Stimulated activated CD8-positive, alpha-beta memory T cell treated with anti-CD3 and anti-CD28 coated beads, Interleukin-4, amount 100 ng/mL, for 1 hour (primary cell): ENCODE measurements around the gene EDRF1.
"Not testable (repeated sequence)": the region's sequence is repeated elsewhere in the genome, so short reads cannot be mapped to it uniquely, and the experiment has no call there.

Experiments used
- DNase-seq, 2 donors: peaks; one replicate each; pipeline ENCODE4 v3.0.0-alpha.2; 2020; ENCODE audit warnings: low read depth in 2 of 2, low spot score in 1 of 2

The EDRF1 gene, protein sequence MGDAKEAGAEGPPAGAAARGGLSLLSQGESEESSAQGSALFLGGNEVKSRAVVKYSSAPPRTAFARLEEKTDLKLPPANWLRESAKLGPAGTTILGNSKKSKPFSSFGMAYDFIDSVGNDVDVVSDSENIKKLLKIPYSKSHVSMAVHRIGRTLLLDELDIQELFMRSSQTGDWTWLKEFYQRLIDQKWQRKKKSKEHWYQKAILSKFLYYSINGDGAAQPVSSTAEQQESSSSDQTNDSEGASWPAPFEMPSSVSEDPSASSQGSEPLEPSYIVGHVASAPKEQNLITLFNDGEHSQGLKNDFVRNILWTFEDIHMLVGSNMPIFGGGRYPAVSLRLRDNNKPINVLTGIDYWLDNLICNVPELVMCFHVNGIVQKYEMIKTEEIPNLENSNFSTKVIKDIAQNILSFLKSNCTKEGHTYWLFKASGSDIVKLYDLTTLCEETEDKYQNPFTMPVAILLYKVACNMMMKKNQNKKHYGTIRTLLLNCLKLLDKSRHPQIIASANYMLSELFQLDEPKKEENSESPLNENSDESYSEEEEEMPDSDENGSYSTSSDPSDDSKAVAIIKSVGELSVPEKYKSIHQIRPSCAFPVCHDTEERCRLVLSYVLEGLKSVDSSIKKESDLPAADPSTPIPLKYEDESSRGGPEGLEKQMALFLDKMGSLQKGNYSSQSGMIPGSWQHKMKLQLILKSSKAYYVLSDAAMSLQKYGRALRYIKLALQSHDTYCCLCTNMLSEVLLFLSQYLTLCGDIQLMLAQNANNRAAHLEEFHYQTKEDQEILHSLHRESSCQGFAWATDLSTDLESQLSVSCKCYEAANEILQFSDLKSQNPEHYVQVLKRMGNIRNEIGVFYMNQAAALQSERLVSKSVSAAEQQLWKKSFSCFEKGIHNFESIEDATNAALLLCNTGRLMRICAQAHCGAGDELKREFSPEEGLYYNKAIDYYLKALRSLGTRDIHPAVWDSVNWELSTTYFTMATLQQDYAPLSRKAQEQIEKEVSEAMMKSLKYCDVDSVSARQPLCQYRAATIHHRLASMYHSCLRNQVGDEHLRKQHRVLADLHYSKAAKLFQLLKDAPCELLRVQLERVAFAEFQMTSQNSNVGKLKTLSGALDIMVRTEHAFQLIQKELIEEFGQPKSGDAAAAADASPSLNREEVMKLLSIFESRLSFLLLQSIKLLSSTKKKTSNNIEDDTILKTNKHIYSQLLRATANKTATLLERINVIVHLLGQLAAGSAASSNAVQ

DNA sequence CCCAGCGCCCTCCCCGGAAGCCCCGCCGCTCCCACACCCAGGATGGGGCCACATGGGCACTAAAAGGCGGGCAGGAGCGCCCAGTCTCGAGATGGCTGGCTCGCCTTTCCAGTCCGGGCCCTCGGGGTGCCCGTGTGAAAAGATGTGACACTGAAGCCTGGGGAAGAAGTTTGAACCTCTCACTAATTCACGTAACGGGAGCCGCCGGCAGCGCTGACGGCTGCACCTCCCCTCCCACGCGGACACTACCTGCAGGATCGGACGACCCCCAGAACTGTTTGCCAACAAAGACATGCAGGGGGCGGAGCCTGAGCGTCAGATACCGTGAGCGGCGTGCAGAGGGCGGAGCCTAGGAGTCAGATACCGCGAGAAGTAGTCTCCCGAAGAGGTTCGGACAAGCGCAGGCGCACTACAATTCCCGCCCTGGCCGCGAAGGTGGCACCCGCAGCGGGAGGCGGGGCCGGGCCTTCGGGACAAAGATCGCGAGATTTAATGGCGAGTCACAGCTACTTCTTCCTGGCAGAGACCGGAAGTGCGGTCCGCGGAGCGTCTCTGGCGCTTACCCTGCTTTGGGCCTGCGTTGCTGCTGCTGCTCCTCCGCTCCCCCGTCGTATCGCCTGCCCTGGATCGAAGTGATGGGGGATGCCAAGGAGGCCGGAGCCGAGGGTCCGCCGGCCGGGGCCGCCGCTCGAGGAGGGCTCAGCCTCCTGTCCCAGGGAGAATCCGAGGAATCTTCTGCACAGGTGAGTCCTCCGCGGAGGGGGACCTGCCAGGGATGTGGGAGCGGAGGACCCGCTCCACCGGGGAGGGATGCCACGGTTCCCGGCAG, at the start of gene EDRF1:
TSS of gene EDRF1 (plus strand) at position 537 of the 829 bp plus-strand sequence. CDS start at position 636, 99 bp downstream.
- DNase-seq: peak; percentile 97 to 99

- no peak for DNase-seq
These were observed 46.6 kb upstream of the EDRF1 start for GRCh38 chr10:125672884-125673283.

GRCh38 chr10:125679436-125679835, 40.1 kb upstream of the EDRF1 start:
- no peak for DNase-seq

DNA sequence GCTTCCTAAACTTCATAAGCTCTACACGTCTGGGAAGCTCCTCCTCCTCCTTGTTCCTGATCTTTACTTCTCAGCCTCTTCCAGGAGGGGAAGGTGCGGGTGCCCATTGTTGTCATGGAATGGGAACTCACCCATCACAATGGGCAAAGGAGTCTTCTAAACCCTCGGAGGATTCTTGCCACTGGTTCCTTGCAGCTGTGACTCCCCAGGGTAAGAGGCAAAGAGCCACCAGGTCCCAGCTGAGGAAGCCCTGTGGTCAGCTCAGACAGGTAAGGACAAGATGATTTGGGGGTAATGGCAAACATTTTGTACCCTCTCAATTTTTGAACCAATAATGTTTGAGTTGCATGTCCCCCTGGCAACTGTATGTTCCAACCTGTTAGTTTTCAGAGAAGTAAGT, 36.4 kb upstream of the EDRF1 start, which contains the start of gene TEX36:
TSS of gene TEX36 (minus strand) at position 101 of the 400 bp plus-strand sequence. CDS start 174 bp downstream, outside the sequence.
- DNase-seq: no peak

DNA sequence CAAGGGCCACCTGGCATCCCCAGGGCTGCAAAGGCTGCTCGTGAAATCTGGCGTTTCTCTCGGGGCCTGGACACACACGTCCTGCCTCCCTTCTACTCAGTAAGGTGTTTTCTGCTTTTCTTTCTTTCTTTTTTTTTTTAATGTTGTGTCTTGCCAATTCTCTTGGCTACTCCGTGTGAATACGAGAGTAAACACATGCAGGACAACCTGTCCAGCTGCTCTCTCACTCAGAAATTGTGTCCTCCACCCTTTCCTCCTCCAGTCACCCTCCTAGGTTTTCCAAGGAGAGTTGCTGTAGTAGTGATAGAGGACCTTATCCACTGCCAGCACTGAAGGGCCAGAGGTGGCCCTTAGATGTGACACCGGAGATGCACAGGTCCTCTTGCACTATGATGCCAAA, 35.7 kb upstream of the EDRF1 start:
- no peak for DNase-seq

- DNase-seq: no peak
These were observed 34.9 kb upstream of the EDRF1 start for GRCh38 chr10:125684581-125684980.

DNA sequence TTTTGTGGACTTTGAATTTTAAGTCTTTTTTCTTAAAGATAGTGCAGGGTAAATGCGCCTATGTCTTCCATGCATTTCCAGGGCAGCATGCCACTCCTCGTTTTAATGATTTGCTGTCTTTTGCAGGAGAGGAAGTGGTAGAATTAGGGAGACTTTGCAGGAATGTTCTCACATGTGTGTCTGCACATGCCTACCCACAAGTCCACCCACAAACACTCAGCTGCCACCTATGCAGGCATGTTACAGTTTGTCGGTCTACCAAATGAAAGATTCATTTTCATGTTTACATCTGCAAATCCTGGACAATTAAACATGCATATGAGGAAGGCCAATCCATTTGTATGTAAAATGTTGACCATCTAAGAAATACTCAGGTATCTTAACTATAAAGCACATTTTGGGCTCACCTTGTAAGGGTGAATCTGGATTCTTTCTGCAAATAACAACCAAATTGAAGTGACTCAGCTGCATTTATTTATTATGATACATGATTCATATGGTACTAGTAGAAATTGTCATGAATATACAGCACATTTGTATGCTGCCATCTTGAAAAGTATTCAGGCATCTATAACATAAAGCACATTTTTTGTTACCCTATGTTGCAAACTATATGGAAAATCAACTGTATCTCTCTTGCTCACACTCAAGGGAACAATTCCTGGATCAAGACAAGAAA, 31.9 kb upstream of the EDRF1 start:
- DNase-seq: no peak

DNA sequence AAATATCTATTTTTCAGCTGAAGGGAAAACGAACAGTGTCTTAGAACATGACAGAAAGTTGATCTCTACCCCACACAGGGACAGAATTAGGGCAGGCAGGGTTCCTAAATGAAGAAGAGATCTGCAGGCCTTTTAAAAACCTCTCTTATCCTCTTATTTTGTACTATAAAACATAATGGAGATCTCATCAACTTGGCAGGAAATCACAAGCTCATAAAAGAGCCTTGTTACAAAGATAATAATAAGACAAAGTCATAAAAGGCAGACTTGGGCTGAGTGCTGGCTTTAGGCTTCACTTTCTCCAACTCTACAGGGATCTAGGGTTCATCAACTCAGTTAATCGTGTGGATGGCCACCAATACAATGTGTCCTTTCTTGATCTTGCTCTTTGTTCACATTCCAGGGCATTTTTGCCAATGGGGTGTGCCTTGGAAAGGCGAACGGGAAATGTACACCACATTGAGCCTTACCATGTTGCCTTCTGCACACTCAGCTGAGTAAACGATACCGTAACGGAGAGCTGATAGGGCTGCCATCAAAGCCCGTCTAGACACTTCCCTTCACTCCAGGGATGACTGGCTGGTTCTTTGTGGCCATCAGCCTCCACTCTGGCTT, 29.4 kb upstream of the EDRF1 start:
- no peak for DNase-seq

DNA sequence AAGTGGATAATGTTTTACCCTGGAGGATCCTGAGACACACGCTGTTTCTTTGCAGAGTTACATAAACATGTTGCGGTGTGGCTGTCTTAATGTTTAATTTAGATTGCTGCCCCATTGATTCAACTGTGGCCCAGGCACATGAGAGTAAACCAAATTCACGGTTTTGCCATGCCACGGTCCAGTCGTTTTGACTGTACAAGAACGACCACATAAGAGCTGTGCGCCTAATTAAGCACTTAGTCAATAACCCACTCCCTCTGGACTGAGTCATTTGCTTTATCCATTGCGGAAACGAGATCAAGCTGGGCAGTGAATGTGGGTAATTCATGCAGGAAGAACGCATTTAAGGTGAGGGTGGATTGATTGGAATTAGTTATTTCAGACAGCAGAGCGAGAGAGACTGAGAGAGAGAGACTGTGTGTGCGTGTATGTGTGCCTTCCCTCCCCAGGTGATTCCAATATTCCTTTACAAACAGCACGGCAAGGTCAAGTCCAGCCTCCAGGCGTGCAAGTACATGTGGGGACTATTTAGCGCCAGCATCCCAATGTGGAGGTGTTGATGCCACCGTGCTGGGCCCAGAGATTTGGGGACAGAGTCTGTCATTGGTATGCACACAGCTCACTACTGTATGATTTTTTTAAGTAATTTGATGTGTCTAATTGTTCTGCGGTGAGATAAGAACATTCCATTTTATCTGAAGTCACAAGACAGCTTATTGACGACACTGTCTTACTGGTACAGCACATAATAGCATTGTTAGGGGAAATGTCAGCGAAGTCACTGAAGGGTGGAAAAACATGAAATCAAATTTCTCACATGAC, 28.1 kb upstream of the EDRF1 start:
- no peak for DNase-seq

DNA sequence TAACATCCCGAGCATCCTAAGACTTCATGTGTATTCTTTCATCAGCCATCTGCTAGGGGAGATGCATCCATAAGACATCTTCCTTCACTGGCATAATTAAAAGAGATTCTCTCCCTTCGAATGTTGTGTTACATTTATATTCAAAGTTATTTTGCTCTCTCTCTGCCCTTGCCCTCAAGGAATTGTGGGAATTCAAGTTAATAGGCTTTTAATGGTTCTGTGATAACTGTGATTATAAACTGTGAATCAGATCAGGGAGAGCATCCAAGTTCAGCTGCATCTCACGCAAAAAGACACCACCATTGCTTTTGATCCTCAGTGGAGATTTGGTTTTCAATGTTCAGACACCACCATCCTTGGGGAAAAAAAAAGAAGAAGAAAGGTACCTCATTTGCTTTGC, 27.3 kb upstream of the EDRF1 start:
- no peak for DNase-seq

GRCh38 chr10:125692601-125693523, 26.6 kb upstream of the EDRF1 start:
- no peak for DNase-seq

- no peak for DNase-seq
These were observed 26.0 kb upstream of the EDRF1 start for GRCh38 chr10:125693524-125693847.

DNA sequence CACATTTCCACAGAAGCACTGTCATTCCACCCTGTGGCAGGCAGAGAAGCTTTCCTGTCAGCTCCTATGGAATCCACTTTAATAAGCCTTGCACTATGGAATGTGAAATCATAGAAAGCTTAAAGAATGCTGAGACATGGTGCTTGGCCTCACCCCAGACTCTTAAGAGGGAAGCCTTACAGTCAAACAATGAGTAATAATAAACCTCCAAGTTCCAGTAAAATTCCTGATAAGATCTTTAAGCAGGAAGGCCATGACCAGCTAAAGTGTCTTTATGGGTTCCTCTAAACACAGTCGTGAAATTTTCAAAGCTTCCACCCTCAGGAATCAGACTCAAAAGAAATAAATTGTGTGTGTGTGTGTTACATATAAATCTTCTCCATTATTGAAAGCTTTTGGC, 24.6 kb upstream of the EDRF1 start:
- DNase-seq: no peak

- not testable (repeated sequence) for DNase-seq
These were observed 22.6 kb upstream of the EDRF1 start for GRCh38 chr10:125696884-125697283.

DNA sequence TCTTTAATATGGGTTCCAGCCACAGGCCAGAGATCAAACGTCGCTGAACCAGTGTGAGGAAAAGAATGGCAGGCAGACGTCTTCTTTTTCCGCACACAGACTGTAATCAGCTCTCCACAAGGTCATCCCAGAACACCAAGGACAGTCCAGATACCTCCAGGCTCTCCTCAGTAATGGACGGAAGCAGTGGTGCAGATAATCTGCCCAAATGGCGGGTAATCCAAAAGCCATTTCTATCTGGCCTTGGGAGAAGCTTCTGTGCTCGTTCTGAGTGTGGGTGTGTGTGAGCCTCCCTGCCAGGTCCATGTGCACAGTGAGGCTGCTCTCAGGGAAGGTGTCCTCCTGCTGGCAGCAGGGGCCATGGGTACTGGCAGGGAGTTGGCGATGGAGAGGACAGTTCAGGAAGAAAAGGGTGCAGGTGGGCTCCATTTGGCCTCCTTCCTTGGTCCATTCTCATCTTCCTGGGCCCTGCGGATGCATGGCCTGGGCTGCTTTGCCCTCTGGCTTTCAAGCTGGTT, 21.0 kb upstream of the EDRF1 start:
- no peak for DNase-seq

- DNase-seq: no peak
These were observed 19.9 kb upstream of the EDRF1 start for GRCh38 chr10:125699562-125700143.

DNA sequence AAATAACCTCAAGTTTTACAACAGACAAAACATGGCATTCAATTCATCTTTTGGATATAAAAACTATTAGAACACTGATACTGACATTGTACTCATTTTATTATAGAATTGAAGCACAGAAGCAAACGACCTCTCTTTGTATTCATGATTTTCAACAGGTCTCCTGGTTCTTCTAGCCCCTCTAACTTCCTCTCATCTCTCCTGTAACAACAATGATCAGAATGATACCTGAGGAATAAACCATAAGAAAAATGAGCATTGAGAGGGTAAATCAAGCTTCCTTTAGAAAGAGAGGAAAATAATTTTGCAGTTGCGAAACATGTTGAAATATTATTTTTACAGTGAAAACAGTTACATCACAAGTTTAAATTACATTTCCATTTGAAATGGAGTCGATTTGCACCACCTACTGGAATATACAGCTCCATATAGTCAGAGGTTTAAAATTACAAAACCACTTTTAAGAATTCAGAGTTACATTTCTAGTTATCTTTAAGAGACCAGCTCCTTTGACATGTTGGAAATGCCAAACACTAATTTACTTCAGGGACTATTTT, 19.1 kb upstream of the EDRF1 start:
- no peak for DNase-seq
